LNCaP clone FGC (cell line): ENCODE results near the gene MAP3K8.
"Not testable (repeated sequence)": the region's sequence is repeated elsewhere in the genome, so short reads cannot be mapped to it uniquely, and the experiment has no call there.

Experiments used
- DNase-seq: peaks from one replicate; pipeline ENCODE4 v3.0.0-alpha.2; 2011; ENCODE audit warnings: low read depth
- H3K4me3 ChIP-seq: 2 replicates; pipeline ENCODE4 v1.5.1; 2011; ENCODE audit warnings: mild to moderate bottlenecking, low read depth, low read length, control low read depth
- CTCF ChIP-seq: IDR thresholded peaks from 2 replicates; pipeline ENCODE4 v1.5.1; 2012; ENCODE audit warnings: mild to moderate bottlenecking; ENCODE audit not compliant: control insufficient read depth, insufficient read depth; ENCODE audit errors: extremely low read depth

The MAP3K8 gene

GRCh38 chr10:30431435-30431911 lies 2.5 kb upstream of the MAP3K8 start:
- DNase-seq: no peak
- no peak overlapping the region for H3K4me3 ChIP-seq
- TF ChIP-seq CTCF: no peak

GRCh38 chr10:30432622-30433305 lies 1.2 kb upstream of the MAP3K8 start:
- H3K4me3 ChIP-seq: peak overlapping the region; percentile 88
- TF ChIP-seq CTCF: no peak
- no peak for DNase-seq

- peak overlapping the region; percentile 88 for H3K4me3 ChIP-seq
- TF ChIP-seq CTCF: no peak
- DNase-seq: no peak
These were observed 666 bp upstream of the MAP3K8 start for GRCh38 chr10:30433306-30433729.

- TF ChIP-seq CTCF: no peak
- H3K4me3 ChIP-seq: peak overlapping the region; percentile 88
- no peak for DNase-seq
These were observed 489 bp downstream of the MAP3K8 start for GRCh38 chr10:30434273-30435072.

GRCh38 chr10:30435073-30435422 lies 1.1 kb downstream of the MAP3K8 start:
- no peak for TF ChIP-seq CTCF
- peak overlapping the region; percentile 88 for H3K4me3 ChIP-seq
- DNase-seq: no peak

GRCh38 chr10:30435499-30436167 lies 1.6 kb downstream of the MAP3K8 start:
- peak overlapping the region; percentile 88 for H3K4me3 ChIP-seq
- not testable (repeated sequence) for DNase-seq

- peak overlapping the region; percentile 88 for H3K4me3 ChIP-seq
- no peak for TF ChIP-seq CTCF
- no peak for DNase-seq
These were observed 2.2 kb downstream of the MAP3K8 start for GRCh38 chr10:30436191-30436611.
